Aorta (tissue), 5 donors: ENCODE measurements around the gene CCPG1. TPM values are rescaled to one million over a fixed set of nuclear protein-coding genes. Genes with fewer than 3 reads are reported as not detected.
"Not testable (repeated sequence)": the region's sequence is repeated elsewhere in the genome, so short reads cannot be mapped to it uniquely, and the experiment has no call there.

Experiments used
- ATAC-seq: fragments of 200-7000 bp; cut with Tn5 transposase; one replicate; pipeline ENCODE4 v1.9.1; 2022; ENCODE audit warnings: moderate library complexity; ENCODE audit not compliant: low FRiP score
- DNase-seq, 2 donors: peaks; one replicate each; pipeline ENCODE4 v3.0.0-alpha.2; 2020
- H3K27ac ChIP-seq, 2 donors: one replicate each; pipeline ENCODE4 v1.5.1; 2013; ENCODE audit warnings: low read length in 2 of 2, mild to moderate bottlenecking in 2 of 2, moderate library complexity in 2 of 2, control low read depth in 1 of 2, inconsistent platforms in 1 of 2, low read depth in 1 of 2
- H3K27me3 ChIP-seq, 2 donors: one replicate each; pipeline ENCODE4 v1.6.1; 2013; ENCODE audit warnings: control low read depth in 1 of 2, low read length in 1 of 2, mild to moderate bottlenecking in 1 of 2, moderate library complexity in 1 of 2; ENCODE audit not compliant: insufficient read depth in 2 of 2, control insufficient read depth in 1 of 2
- H3K36me3 ChIP-seq, 2 donors: one replicate each; pipeline ENCODE4 v1.6.1; 2013; ENCODE audit warnings: control low read depth in 1 of 2, low read length in 1 of 2, mild to moderate bottlenecking in 1 of 2; ENCODE audit not compliant: insufficient read depth in 2 of 2, control insufficient read depth in 1 of 2
- H3K4me1 ChIP-seq, 2 donors: one replicate each; pipeline ENCODE4 v1.6.1; 2013; ENCODE audit warnings: low read length in 2 of 2, control low read depth in 1 of 2, mild to moderate bottlenecking in 1 of 2, moderate library complexity in 1 of 2; ENCODE audit not compliant: insufficient read depth in 2 of 2, control insufficient read depth in 1 of 2
- H3K4me3 ChIP-seq, 2 donors: one replicate each; pipeline ENCODE4 v1.5.1; 2013; ENCODE audit warnings: low read length in 2 of 2, control low read depth in 1 of 2, mild to moderate bottlenecking in 1 of 2
- H3K9me3 ChIP-seq: one replicate; pipeline ENCODE4 v1.6.1; 2013; ENCODE audit warnings: mild to moderate bottlenecking, low read length; ENCODE audit not compliant: control insufficient read depth
- WGBS, 2 donors: extraction: QIAGEN DNeasy Blood & Tissue Kit; methylation state at CpG; one replicate each; pipeline ENCODE4 v1.1.7; 2013; 5-methylcytosine and 5-hydroxymethylcytosine counted together
- intact Hi-C, 2 donors: fragments of 100-400 bp; cut with DNase I; formaldehyde crosslinking; loops; one replicate each; pipeline versions ENCODE4 v1.14.2 to v1.15.0; 2022
- polyA plus RNA-seq, 2 donors: library from polyadenylated mRNA; stranded (reverse); fragments of 200-250 nt; gene quantifications; one replicate each; pipeline ENCODE4 v1.2.3, GENCODE V29; 2013
- total RNA-seq, 2 donors: library from RNA; stranded (reverse); fragmentation: NEBNext Ultra II Directional; extraction: Animal tissue kit (Norgen Biotek cat#: 25700); gene quantifications; one replicate each; pipeline ENCODE4 v1.2.1, GENCODE V29; 2021
- donor health status: healthy with polysubstance abuse.
- donor health status: Bipolar disorder and iron deficiency.
- donor health status: DM: no; HTN: no; CAD: no.
- donor health status: DM: no; HTN: no; CAD: no.
- donor health status: DM: yes; HTN: yes; CAD: no.

CCPG1 gene
- total and polyA plus RNA-seq, 4 donors = 46.6 to 126 (median 88.9) TPM

DNA sequence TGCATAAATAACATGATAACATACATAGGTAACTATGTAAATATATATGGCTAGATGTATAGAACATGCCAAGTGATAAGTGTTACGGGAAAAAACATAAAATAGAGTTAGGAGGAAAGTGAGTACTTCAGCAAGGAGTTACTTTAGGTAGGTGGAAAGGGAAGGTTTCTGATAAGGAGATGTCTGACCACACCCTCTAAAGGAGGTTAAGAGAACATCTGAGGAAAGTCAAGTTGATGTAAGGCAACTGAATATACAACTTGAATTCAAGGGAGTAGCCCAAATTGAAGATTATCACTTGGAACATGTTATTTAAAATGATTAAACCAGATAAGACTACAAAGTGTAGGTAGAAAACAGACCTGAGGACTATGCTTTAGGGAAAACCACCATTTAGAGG is 13.9 kb upstream of the CCPG1 start:
- no peak for ATAC-seq
- Histone ChIP-seq H3K4me1 (peaks cover 0 to 1% of the 10 kb centered on the region in 2 donors), H3K36me3 (no peaks in the 10 kb centered on the region), H3K27me3 (no peaks in the 10 kb centered on the region), H3K9me3 (no peaks in the 10 kb centered on the region), H3K4me3 (no peak overlapping the region), H3K27ac (no peak overlapping the region)
- intact Hi-C loops = no loop called here
- WGBS, 2 donors = 0% methylated on average over 1 of the region's 1 CpG
- no peak for DNase-seq

DNA sequence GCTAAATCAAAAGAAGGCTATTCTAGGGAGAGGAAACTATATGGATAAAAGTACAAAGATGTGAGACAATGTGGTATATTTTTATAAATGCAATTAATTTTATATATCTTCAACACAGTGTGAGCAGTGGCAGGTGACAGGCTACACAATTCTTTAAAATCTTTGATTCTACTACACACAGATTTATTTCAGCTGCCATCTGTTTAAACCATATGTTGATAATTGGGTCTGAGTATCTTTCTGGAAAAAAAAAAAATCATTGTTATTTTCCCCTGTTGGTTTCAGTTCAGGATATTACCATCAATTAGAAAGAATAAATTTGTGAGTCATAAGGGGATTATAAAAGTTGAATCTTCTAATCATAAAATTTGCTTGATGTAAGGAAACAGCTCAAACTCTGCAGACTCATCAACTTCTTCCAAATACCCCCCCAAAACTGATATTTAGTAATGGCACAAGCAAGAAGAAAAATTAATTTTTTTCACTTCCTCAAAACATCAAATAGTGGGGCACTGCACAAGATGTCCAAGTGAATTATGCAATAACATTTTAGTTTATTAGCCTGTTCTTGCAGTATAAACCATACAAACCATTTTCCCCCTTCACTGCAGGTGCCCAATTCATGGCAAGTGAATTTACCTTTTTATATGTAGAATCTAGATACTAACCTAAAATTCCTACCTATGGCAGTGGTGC is 12.2 kb upstream of the CCPG1 start:
- Histone ChIP-seq H3K27ac (no peak overlapping the region), H3K36me3 (no peaks in the 10 kb centered on the region), H3K27me3 (no peaks in the 10 kb centered on the region), H3K4me1 (no peaks in the 10 kb centered on the region), H3K9me3 (no peaks in the 10 kb centered on the region), H3K4me3 (no peak overlapping the region)
- no peak for ATAC-seq
- no peak for DNase-seq
- intact Hi-C loops = no loop called here

DNA sequence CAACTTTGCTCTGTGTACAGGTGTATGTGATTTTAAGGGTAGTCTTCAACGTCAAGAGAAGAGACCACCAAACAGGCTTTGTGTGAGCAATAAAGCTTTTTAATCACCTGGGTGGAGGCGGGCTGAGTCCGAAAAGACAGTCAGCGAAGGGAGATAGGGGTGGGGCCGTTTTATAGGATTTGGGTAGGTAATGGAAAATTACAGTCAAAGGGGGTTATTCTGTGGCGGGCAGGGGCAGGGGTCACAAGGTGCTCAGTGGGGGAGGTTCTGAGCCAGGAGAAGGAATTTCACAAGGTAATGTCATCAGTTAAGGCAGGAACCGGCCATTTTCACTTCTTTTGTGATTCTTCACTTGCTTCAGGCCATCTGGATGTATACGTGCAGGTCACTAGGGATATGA is 9.5 kb upstream of the CCPG1 start:
- intact Hi-C loops, H3K4me3 ChIP-seq, H3K27me3 ChIP-seq, DNase-seq, ATAC-seq, H3K27ac ChIP-seq, H3K36me3 ChIP-seq, H3K4me1 ChIP-seq, H3K9me3 ChIP-seq: not testable (repeated sequence)
- WGBS, 2 donors = 79% methylated on average over 8 of the region's 8 CpGs

DNA sequence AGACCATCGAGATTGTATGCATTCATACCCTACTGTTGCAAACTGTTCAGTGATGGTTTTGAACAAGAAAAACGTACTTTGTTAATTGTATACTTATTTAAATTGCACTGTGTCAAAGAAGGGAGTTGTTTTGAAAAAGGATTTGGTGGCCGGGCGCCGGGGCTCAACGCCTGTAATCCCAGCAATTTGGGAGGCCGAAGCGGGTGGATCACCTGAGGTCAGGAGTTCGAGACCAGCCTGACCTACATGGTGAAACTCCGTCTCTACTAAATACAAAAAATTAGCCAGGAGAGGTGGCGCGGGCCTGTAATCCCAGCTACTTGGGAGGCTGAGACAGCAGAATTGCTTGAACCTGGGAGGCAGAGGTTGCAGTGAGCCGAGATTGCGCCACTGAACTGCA is 817 bp upstream of the CCPG1 start:
- ATAC-seq, H3K36me3 ChIP-seq, H3K27ac ChIP-seq, H3K4me1 ChIP-seq, DNase-seq, H3K27me3 ChIP-seq, H3K9me3 ChIP-seq: not testable (repeated sequence)
- peak overlapping the region; percentile 65 for H3K4me3 ChIP-seq
- WGBS, 2 donors = 58% methylated on average over 14 of the region's 14 CpGs
- intact Hi-C loops = loop anchor here in 1 of 2 donors (1.0 to 10.0 kb wide), 3 partner anchors 64 to 194 kb away; partner anchors contain the start of genes PIGB and PIGBOS1

DNA sequence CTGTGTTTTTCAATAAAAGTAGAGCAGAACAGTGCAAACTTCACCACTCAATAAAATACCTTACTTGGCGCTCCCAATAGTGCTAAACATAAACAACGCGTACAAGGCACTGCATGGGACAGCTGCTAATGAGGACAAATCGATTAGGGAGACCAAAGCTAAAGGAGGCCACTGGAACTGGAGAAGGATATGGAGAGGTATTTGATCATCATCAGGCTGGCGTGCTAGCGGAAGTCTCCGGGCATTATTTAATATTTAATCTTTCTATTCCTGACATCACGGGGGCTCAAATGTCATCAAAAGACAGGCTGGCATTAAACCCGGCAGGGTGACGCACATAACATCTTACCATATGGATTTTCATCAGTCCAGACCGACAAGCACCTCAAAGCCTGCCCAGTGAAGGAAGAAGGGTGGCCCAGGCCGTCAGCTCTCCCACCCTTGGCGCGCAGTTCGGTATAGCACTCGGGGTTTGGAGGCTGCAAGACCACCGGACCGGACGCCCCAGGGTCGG is 604 bp downstream of the CCPG1 start:
- DNase-seq (peak in 1 of 2 donors; percentile 72), ATAC-seq (peak; percentile 2)
- intact Hi-C loops = loop anchor here in 1 of 2 donors (1.0 to 10.0 kb wide), 3 partner anchors 63 to 193 kb away; partner anchors contain the start of genes PIGB and PIGBOS1
- no peaks in the 10 kb centered on the region for H3K9me3 ChIP-seq
- WGBS, 2 donors = 1% methylated on average over 20 of the region's 20 CpGs
- H3K4me3 ChIP-seq = peak overlapping the region; percentile 47 to 70
- H3K4me1 ChIP-seq = peaks cover 0 to 3% of the 10 kb centered on the region in 2 donors
- no peaks in the 10 kb centered on the region for H3K27me3 ChIP-seq
- H3K36me3 ChIP-seq = no peaks in the 10 kb centered on the region
- H3K27ac ChIP-seq = peak overlapping the region in 1 of 2 donors; percentile 56

DNA sequence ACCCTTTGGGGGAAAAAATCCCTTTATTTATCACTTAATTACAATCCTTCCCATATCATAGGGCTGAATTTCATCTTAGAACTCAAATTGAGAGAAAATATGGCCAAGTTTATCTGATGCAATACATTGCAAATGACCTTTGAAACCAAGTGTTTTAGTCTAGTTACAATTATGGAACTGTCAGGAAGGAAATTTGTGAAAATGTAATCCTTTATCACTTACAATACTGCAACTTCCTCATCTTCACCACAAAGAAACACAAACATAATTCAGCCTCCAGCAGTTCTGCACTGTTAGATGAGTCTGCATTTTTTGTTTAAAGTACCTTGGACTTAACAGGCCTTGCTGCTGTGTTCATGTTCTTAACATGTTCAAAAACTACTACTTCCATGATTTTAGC is 4.6 kb downstream of the CCPG1 start:
- Histone ChIP-seq H3K27ac (no peak overlapping the region), H3K36me3 (no peaks in the 10 kb centered on the region), H3K9me3 (no peaks in the 10 kb centered on the region), H3K4me1 (peaks cover 0 to 3% of the 10 kb centered on the region in 2 donors), H3K27me3 (no peaks in the 10 kb centered on the region), H3K4me3 (no peak overlapping the region)
- intact Hi-C loops = loop anchor here in 1 of 2 donors (10.0 kb wide), 2 partner anchors 59 to 189 kb away; no protein-coding TSS in a partner anchor
- DNase-seq (no peak), ATAC-seq (no peak)

DNA sequence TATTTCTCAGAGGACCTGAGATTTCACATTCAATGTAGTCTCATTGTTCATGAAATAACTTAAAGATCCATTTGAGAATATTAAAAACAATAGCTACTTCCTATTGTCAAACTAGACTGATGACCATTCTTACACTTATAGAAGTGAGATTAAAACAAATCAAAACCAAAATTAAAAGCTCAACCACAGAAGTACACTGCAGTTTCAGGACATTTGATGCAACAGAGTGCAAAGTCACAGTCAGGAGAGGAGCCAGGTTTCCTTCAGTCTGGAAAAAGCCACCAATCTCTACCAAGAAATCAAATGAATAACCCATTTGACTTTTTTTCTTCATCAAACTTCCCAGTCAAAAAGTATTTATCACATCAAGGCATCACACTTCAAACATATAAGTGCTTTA is 5.5 kb downstream of the CCPG1 start:
- H3K27me3 ChIP-seq = no peaks in the 10 kb centered on the region
- no peak overlapping the region for H3K4me3 ChIP-seq
- no peaks in the 10 kb centered on the region for H3K9me3 ChIP-seq
- H3K36me3 ChIP-seq = no peaks in the 10 kb centered on the region
- H3K4me1 ChIP-seq = peaks cover 0 to 3% of the 10 kb centered on the region in 2 donors
- DNase-seq (no peak), ATAC-seq (no peak)
- intact Hi-C loops = loop anchor here in 1 of 2 donors (10.0 kb wide), 2 partner anchors 58 to 188 kb away; no protein-coding TSS in a partner anchor
- no peak overlapping the region for H3K27ac ChIP-seq

DNA sequence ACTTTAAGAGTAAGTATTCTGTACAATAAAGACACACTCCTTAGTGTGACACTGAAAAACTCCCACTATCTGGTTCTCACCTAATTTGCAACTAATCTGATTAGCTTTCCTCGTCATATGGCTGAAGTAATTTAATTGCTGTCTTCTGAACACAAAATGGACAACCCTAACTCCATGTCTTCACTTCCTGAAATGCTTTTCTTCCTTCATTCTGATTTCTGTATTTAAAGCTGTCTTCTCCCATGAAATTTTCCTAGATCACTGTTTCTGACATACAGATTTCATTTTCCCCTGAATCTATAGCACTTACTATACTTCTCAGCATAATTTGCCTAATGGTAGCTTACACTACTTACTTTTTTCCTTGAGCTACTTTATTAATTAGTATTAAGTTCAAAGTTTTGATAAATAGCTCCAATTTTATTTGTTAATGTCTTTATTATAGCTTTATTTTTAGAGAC is 6.3 kb downstream of the CCPG1 start:
- Histone ChIP-seq H3K4me1 (peaks cover 0 to 3% of the 10 kb centered on the region in 2 donors), H3K9me3 (no peaks in the 10 kb centered on the region), H3K4me3 (no peak overlapping the region), H3K36me3 (no peaks in the 10 kb centered on the region), H3K27me3 (no peaks in the 10 kb centered on the region), H3K27ac (no peak overlapping the region)
- DNase-seq = no peak
- intact Hi-C loops = loop anchor here in 1 of 2 donors (10.0 kb wide), 2 partner anchors 57 to 187 kb away; no protein-coding TSS in a partner anchor
- ATAC-seq = no peak
- WGBS, 2 donors = 95 to 96% methylated on average over 1 of the region's 1 CpG

DNA sequence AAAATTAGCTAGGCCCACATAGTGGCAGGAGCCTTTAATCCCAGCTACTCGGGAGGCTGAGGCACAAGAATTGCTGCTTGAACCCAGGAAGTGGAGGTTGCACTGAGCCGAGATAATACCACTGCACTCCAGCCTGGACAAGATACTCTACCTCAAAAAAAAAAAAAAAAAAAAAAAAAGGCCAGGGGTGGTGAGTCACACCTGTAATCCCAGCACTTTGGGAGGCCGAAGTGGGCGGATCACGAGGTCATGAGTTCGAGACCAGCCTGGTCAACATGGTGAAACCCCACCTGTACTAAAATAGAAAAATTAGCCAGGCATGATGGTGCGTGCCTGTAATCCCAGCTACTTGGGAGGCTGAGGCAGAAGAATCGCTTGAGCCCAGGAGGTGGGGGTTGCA is 8.1 kb downstream of the CCPG1 start:
- not testable (repeated sequence) for DNase-seq, ATAC-seq

More for the DNA sequence above, 8.1 kb downstream of the CCPG1 start:
- not testable (repeated sequence) for H3K9me3 ChIP-seq, H3K36me3 ChIP-seq, H3K4me3 ChIP-seq, H3K27me3 ChIP-seq, H3K4me1 ChIP-seq, H3K27ac ChIP-seq
- intact Hi-C loops = loop anchor here in 1 of 2 donors (10.0 kb wide), 2 partner anchors 55 to 185 kb away; no protein-coding TSS in a partner anchor
- 83 to 97% methylated on average over 8 of the region's 8 CpGs for WGBS, 2 donors
